ENCODE data around the gene SNAPC2.
"Not testable (repeated sequence)": the region's sequence is repeated elsewhere in the genome, so short reads cannot be mapped to it uniquely, and the experiment has no call there.

The SNAPC2 gene

GRCh38 chr19:7909471-7910067 lies 10.6 kb upstream of the SNAPC2 start:
- DNase-seq (ENCODE audit: low read depth in 2 of 2) = no peak

GRCh38 chr19:7910321-7911161 lies 9.6 kb upstream of the SNAPC2 start:
- DNase-seq (ENCODE audit: low read depth in 2 of 2) = no peak

- DNase-seq (ENCODE audit: low read depth in 2 of 2) = no peak
These were observed 8.5 kb upstream of the SNAPC2 start for GRCh38 chr19:7911508-7912143.

- no peak for DNase-seq (ENCODE audit: low read depth in 2 of 2)
These were observed 7.9 kb upstream of the SNAPC2 start for GRCh38 chr19:7912144-7912696.

GRCh38 chr19:7912697-7913564 lies 7.2 kb upstream of the SNAPC2 start:
- DNase-seq (ENCODE audit: low read depth in 2 of 2) = no peak

GRCh38 chr19:7913652-7914051 lies 6.5 kb upstream of the SNAPC2 start:
- no peak for DNase-seq (ENCODE audit: low read depth in 2 of 2)

- DNase-seq (ENCODE audit: low read depth in 2 of 2) = no peak
These were observed 6.0 kb upstream of the SNAPC2 start for GRCh38 chr19:7914099-7914498.

GRCh38 chr19:7914598-7915045 lies 5.5 kb upstream of the SNAPC2 start, which contains the start of gene TGFBR3L:
TSS of gene TGFBR3L (plus strand) at chr19:7914830.
- no peak for DNase-seq (ENCODE audit: low read depth in 2 of 2)

- no peak for DNase-seq (ENCODE audit: low read depth in 2 of 2)
These were observed 4.7 kb upstream of the SNAPC2 start for GRCh38 chr19:7915250-7916102.

GRCh38 chr19:7916103-7916954 lies 3.8 kb upstream of the SNAPC2 start:
- no peak for DNase-seq (ENCODE audit: low read depth in 2 of 2)

- DNase-seq (ENCODE audit: low read depth in 2 of 2) = no peak
These were observed 3.2 kb upstream of the SNAPC2 start for GRCh38 chr19:7916955-7917266.

- DNase-seq (ENCODE audit: low read depth in 2 of 2) = no peak
These were observed 2.7 kb upstream of the SNAPC2 start for GRCh38 chr19:7917267-7918061.

GRCh38 chr19:7918062-7918614 lies 2.0 kb upstream of the SNAPC2 start:
- not testable (repeated sequence) for DNase-seq (ENCODE audit: low read depth in 2 of 2)

- DNase-seq (ENCODE audit: low read depth in 2 of 2) = no peak
These were observed 1.3 kb upstream of the SNAPC2 start for GRCh38 chr19:7918615-7919421.

GRCh38 chr19:7920519-7921301 lies 572 bp downstream of the SNAPC2 start:
- DNase-seq (ENCODE audit: low read depth in 2 of 2) = peak; percentile 88 to 90

- no peak for DNase-seq (ENCODE audit: low read depth in 2 of 2)
These were observed 1.3 kb downstream of the SNAPC2 start for GRCh38 chr19:7921302-7921966.

Data from fibroblast of skin of left biceps (primary cell).